ENCODE data around the gene NSUN4. TPM values are rescaled to one million over a fixed set of nuclear protein-coding genes. Genes with fewer than 3 reads are reported as not detected.
"Not testable (repeated sequence)": the region's sequence is repeated elsewhere in the genome, so short reads cannot be mapped to it uniquely, and the experiment has no call there.

The NSUN4 gene
- total and polyA plus RNA-seq, 9 of the 15 experiments (the other 6 are each of a cell fraction or from before 2014, with no cell fraction given), result 33.4 to 60.2 (median 46.3) TPM

GRCh38 chr1:46335081-46335480, 5.5 kb upstream of the NSUN4 start:
- no peaks in the 10 kb centered on the region for H3K9me3 ChIP-seq (replicated peaks; ENCODE audit: control insufficient read depth, insufficient read depth, low read depth, low read length)
- peaks cover 4% of the 10 kb centered on the region; the same call in 2 of the 3 replicates for H3K79me2 ChIP-seq (ENCODE audit: control insufficient read depth, insufficient read depth, low read length)
- BruUV-seq (replicated peaks), result no TSS peak
- 0 out of 2 replicates have a peak overlapping the region, but pooled peaks have one; percentile 11 for H2AFZ ChIP-seq (ENCODE audit: low read depth, low read length)
- in situ Hi-C loops (cut with MboI) (no loop called here), intact Hi-C loops (cut with micrococcal nuclease) (no loop called here)
- H3K4me1 ChIP-seq (replicated peaks in 1 of 2; ENCODE audit: control insufficient read depth in 2 of 2, insufficient read depth in 2 of 2, low read length in 2 of 2), result peaks cover 9 to 14% of the 10 kb centered on the region in 2 experiments
- 52% methylated on average over 3 of the region's 3 CpGs for WGBS (ENCODE audit: insufficient coverage, low coverage, missing lambda C conversion rate)
- no peaks in the 10 kb centered on the region for H3K27me3 ChIP-seq (ENCODE audit: control insufficient read depth in 2 of 2, insufficient read depth in 2 of 2, low read length in 2 of 2)
- H3K4me2 ChIP-seq (ENCODE audit: insufficient read depth, low read length), result no peak overlapping the region
- H3K9ac ChIP-seq (ENCODE audit: insufficient read depth in 1 of 2, low read depth in 2 of 2, low read length in 2 of 2), result no peak overlapping the region
- no peak for ATAC-seq
- FAIRE-seq, result no peak
- H4K20me1 ChIP-seq (replicated peaks; ENCODE audit: control insufficient read depth, insufficient read depth, low read length), result no peaks in the 10 kb centered on the region
- H3K4me3 ChIP-seq, result no peak overlapping the region
- no peak for DNase-seq (ENCODE audit: extremely low read depth in 1 of 4, low spot score in 3 of 4)
- H3K27ac ChIP-seq (ENCODE audit: extremely low read depth, low read depth, low read length), result no peak overlapping the region
- no peaks in the 10 kb centered on the region for H3K36me3 ChIP-seq (ENCODE audit: control insufficient read depth, insufficient read depth, low read length)
- CTCF ChIA-PET (ENCODE audit: low intra/inter-chr PET ratio), result interaction anchor here (2.7 kb wide), 1 partner anchor 13 kb away, joined by 23 read pairs; no protein-coding TSS in a partner anchor
- no peaks in the 10 kb centered on the region for H3K9me1 ChIP-seq (ENCODE audit: control insufficient read depth, insufficient read depth, low read length)
- TF ChIP-seq ZNF75A (CRISPR knock-in tag; IDR thresholded peaks at IDR 0.05) (no peak), ZSCAN32 (CRISPR knock-in tag; IDR thresholded peaks at IDR 0.05) (no peak), AFF4 (CRISPR knock-in tag; IDR thresholded peaks at IDR 0.05) (no peak), PPARD (CRISPR knock-in tag; IDR thresholded peaks at IDR 0.05) (no peak), HOMEZ (CRISPR knock-in tag; IDR thresholded peaks at IDR 0.05) (no peak), CBX1 (IDR thresholded peaks at IDR 0.05; ENCODE audit: low read depth) (no peak), ZC3H8 (IDR thresholded peaks at IDR 0.05) (no peak), ZNF766 (CRISPR knock-in tag; conservative IDR thresholded peaks at IDR 0.05) (no peak), ZNF77 (CRISPR knock-in tag; IDR thresholded peaks at IDR 0.05) (no peak)
- POLR2A ChIA-PET, result interaction anchor here (1.0 to 1.3 kb wide), 3 partner anchors 8 to 51 kb away, joined by 3 to 6 read pairs (median 3); no protein-coding TSS in a partner anchor

- H3K27ac ChIP-seq (ENCODE audit: extremely low read depth, low read depth, low read length); BruUV-seq (replicated peaks); POLR2A ChIA-PET; H2AFZ ChIP-seq (ENCODE audit: low read depth, low read length); in situ Hi-C loops (cut with MboI); H3K9me3 ChIP-seq (replicated peaks; ENCODE audit: control insufficient read depth, insufficient read depth, low read depth, low read length); H3K27me3 ChIP-seq (ENCODE audit: control insufficient read depth in 2 of 2, insufficient read depth in 2 of 2, low read length in 2 of 2); H3K4me2 ChIP-seq (ENCODE audit: insufficient read depth, low read length); H3K9me1 ChIP-seq (ENCODE audit: control insufficient read depth, insufficient read depth, low read length); FAIRE-seq; H4K20me1 ChIP-seq (replicated peaks; ENCODE audit: control insufficient read depth, insufficient read depth, low read length); intact Hi-C loops (cut with micrococcal nuclease); ATAC-seq; H3K4me3 ChIP-seq; DNase-seq (ENCODE audit: extremely low read depth in 1 of 4, low spot score in 3 of 4); H3K9ac ChIP-seq (ENCODE audit: insufficient read depth in 1 of 2, low read depth in 2 of 2, low read length in 2 of 2); CTCF ChIA-PET (ENCODE audit: low intra/inter-chr PET ratio): not testable (repeated sequence)
- Histone ChIP-seq H3K36me3 (ENCODE audit: control insufficient read depth, insufficient read depth, low read length) (peaks cover 11% of the 10 kb centered on the region; the same call in 2 of the 3 replicates), H3K4me1 (replicated peaks in 1 of 2; ENCODE audit: control insufficient read depth in 2 of 2, insufficient read depth in 2 of 2, low read length in 2 of 2) (peaks cover 22 to 24% of the 10 kb centered on the region in 2 experiments), H3K79me2 (ENCODE audit: control insufficient read depth, insufficient read depth, low read length) (peaks cover 26% of the 10 kb centered on the region)
- WGBS (ENCODE audit: insufficient coverage, low coverage, missing lambda C conversion rate), result 97% methylated on average over 9 of the region's 14 CpGs
These were observed 3.2 kb upstream of the NSUN4 start for GRCh38 chr1:46337409-46337808.
